Measurements from ENCODE around the gene TRIM44.

Gene TRIM44

GRCh38 chr11:35662649-35663407 lies at the start of gene TRIM44:
TSS of gene TRIM44 (plus strand) at chr11:35662775. CDS start at chr11:35663112, 337 bp downstream.
- peak; percentile 84 for DNase-seq (ENCODE audit: low spot score)

- DNase-seq (ENCODE audit: low spot score): peak; percentile 5
Measured at GRCh38 chr11:35614939-35615569, 47.5 kb upstream of the TRIM44 start.

GRCh38 chr11:35615921-35616900 lies 46.4 kb upstream of the TRIM44 start:
- DNase-seq (ENCODE audit: low spot score): peak; percentile 94

GRCh38 chr11:35617316-35617686 lies 45.3 kb upstream of the TRIM44 start:
- peak; percentile 5 for DNase-seq (ENCODE audit: low spot score)

GRCh38 chr11:35617687-35618496 lies 44.7 kb upstream of the TRIM44 start, which contains the start of gene FJX1:
TSS of gene FJX1 (plus strand) at chr11:35618460. CDS start at chr11:35618637, 177 bp downstream.
- peak; percentile 55 for DNase-seq (ENCODE audit: low spot score)

GRCh38 chr11:35618497-35619115 lies 44.0 kb upstream of the TRIM44 start:
- peak; percentile 11 for DNase-seq (ENCODE audit: low spot score)

GRCh38 chr11:35619116-35619854 lies 43.3 kb upstream of the TRIM44 start:
- peak; percentile 28 for DNase-seq (ENCODE audit: low spot score)

- peak; percentile 24 for DNase-seq (ENCODE audit: low spot score)
Measured at GRCh38 chr11:35619855-35620640, 42.5 kb upstream of the TRIM44 start.

- DNase-seq (ENCODE audit: low spot score): no peak
Measured at GRCh38 chr11:35620795-35621194, 41.8 kb upstream of the TRIM44 start.

- no peak for DNase-seq (ENCODE audit: low spot score)
Measured at GRCh38 chr11:35621620-35622019, 41.0 kb upstream of the TRIM44 start.

- DNase-seq (ENCODE audit: low spot score): no peak
Measured at GRCh38 chr11:35622070-35622469, 40.5 kb upstream of the TRIM44 start.

GRCh38 chr11:35623621-35624168 lies 38.9 kb upstream of the TRIM44 start:
- DNase-seq (ENCODE audit: low spot score): no peak

GRCh38 chr11:35624316-35624715 lies 38.3 kb upstream of the TRIM44 start:
- DNase-seq (ENCODE audit: low spot score): no peak

GRCh38 chr11:35624781-35625180 lies 37.8 kb upstream of the TRIM44 start:
- no peak for DNase-seq (ENCODE audit: low spot score)

- DNase-seq (ENCODE audit: low spot score): no peak
Measured at GRCh38 chr11:35626501-35626900, 36.1 kb upstream of the TRIM44 start.

GRCh38 chr11:35629511-35629910 lies 33.1 kb upstream of the TRIM44 start:
- DNase-seq (ENCODE audit: low spot score): no peak

GRCh38 chr11:35629914-35630313 lies 32.7 kb upstream of the TRIM44 start:
- DNase-seq (ENCODE audit: low spot score): no peak

- no peak for DNase-seq (ENCODE audit: low spot score)
Measured at GRCh38 chr11:35631891-35632290, 30.7 kb upstream of the TRIM44 start.

- DNase-seq (ENCODE audit: low spot score): no peak
Measured at GRCh38 chr11:35632301-35632700, 30.3 kb upstream of the TRIM44 start.
